Common myeloid progenitor, CD34-positive (primary cell): ENCODE measurements around the gene C2CD2.

Experiments used
- CTCF ChIA-PET: fragments of 350-600 bp; sonication (Branson Sonifier 250); formaldehyde crosslinking; loops from one replicate; lab custom pipeline; 2021; ENCODE audit warnings: antibody characterized with exemption; lab: Charles Lee
- POLR2A ChIA-PET: fragments of 350-600 bp; sonication (Branson Sonifier 250); formaldehyde crosslinking; loops from one replicate; lab custom pipeline; 2021; ENCODE audit warnings: antibody characterized with exemption; lab: Charles Lee
- DNase-seq, 3 donors: peaks; one replicate each; pipeline versions ENCODE4 v3.0.0 to v3.0.0-alpha.2; 2013
- H3K27ac ChIP-seq, 2 experiments: 1 replicate in 1 of 2; 2 replicates in 1 of 2; pipeline ENCODE4 v1.7.0; 2013; ENCODE audit warnings: inconsistent platforms in 2 of 2, low read length in 2 of 2, mild to moderate bottlenecking in 2 of 2, low read depth in 1 of 2, moderate library complexity in 1 of 2; ENCODE audit not compliant: severe bottlenecking in 2 of 2, insufficient read depth in 1 of 2, poor library complexity in 1 of 2
- H3K27me3 ChIP-seq, 5 experiments: replicated peaks in 2 of 5; 1 replicate in 3 of 5; 2 replicates in 2 of 5; pipeline versions ENCODE4 v1.6.1 to v1.7.0; 2013; ENCODE audit warnings: low read length in 4 of 5, mild to moderate bottlenecking in 2 of 5, moderate library complexity in 2 of 5, inconsistent platforms in 1 of 5; ENCODE audit not compliant: insufficient read depth in 5 of 5, control insufficient read depth in 4 of 5
- H3K36me3 ChIP-seq, 4 experiments: 1 replicate in 2 of 4; 2 replicates in 2 of 4; pipeline versions ENCODE4 v1.6.1 to v1.7.0; 2013; ENCODE audit warnings: low read length in 3 of 4, control low read depth in 1 of 4, mild to moderate bottlenecking in 1 of 4; ENCODE audit not compliant: control insufficient read depth in 4 of 4, insufficient read depth in 4 of 4
- H3K4me1 ChIP-seq, 4 experiments: 1 replicate in 3 of 4; 2 replicates in 1 of 4; pipeline versions ENCODE4 v1.6.1 to v1.7.1; 2013; ENCODE audit warnings: low read length in 3 of 4, mild to moderate bottlenecking in 3 of 4, control low read depth in 1 of 4, inconsistent platforms in 1 of 4, moderate library complexity in 1 of 4; ENCODE audit not compliant: control insufficient read depth in 4 of 4, insufficient read depth in 4 of 4; ENCODE audit errors: control extremely low read depth in 1 of 4
- H3K4me3 ChIP-seq, 7 experiments: 1 replicate in 4 of 7; 2 replicates in 3 of 7; pipeline versions ENCODE4 v1.5.1 to v1.7.0; 2013; ENCODE audit warnings: mild to moderate bottlenecking in 7 of 7, low read length in 6 of 7, moderate library complexity in 6 of 7, inconsistent platforms in 2 of 7, low read depth in 2 of 7, control low read depth in 1 of 7; ENCODE audit not compliant: insufficient read depth in 4 of 7, control insufficient read depth in 1 of 7; ENCODE audit errors: extremely low read depth in 1 of 7
- H3K9me3 ChIP-seq, 5 experiments: 1 replicate in 4 of 5; 2 replicates in 1 of 5; pipeline versions ENCODE4 v1.6.1 to v1.7.1; 2013; ENCODE audit warnings: low read length in 4 of 5, mild to moderate bottlenecking in 2 of 5, inconsistent platforms in 1 of 5, low read depth in 1 of 5, moderate library complexity in 1 of 5; ENCODE audit not compliant: control insufficient read depth in 4 of 5, insufficient read depth in 2 of 5; ENCODE audit errors: control extremely low read depth in 1 of 5
- WGBS: methylation state at CpG from one replicate; pipeline ENCODE4 v1.1.5; 2013; ENCODE audit not compliant: insufficient coverage; 5-methylcytosine and 5-hydroxymethylcytosine counted together

Gene C2CD2

GRCh38 chr21:41976611-41977010 lies 22.8 kb upstream of the C2CD2 start:
- Histone ChIP-seq H3K4me3 (no peak overlapping the region), H3K4me1 (peaks cover 0 to 7% (median 2%) of the 10 kb centered on the region in 4 experiments), H3K27ac (no peak overlapping the region), H3K36me3 (no peaks in the 10 kb centered on the region), H3K27me3 (no peaks in the 10 kb centered on the region), H3K9me3 (peaks cover 0 to 7% (median 3%) of the 10 kb centered on the region in 5 experiments)
- no peak for DNase-seq
- ChIA-PET CTCF (interaction anchor here (1.1 kb wide), 1 partner anchor 15 kb away, joined by 3 read pairs; no protein-coding TSS in a partner anchor), POLR2A (interaction anchor here (1.4 kb wide), 1 partner anchor 15 kb away, joined by 3 read pairs; no protein-coding TSS in a partner anchor)
- 94% methylated on average over 3 of the region's 8 CpGs for WGBS

- no peaks in the 10 kb centered on the region for H3K36me3 ChIP-seq
- no peak overlapping the region for H3K27ac ChIP-seq
- peaks cover 0 to 9% (median 6%) of the 10 kb centered on the region in 4 experiments for H3K4me1 ChIP-seq
- peaks cover 0 to 7% (median 3%) of the 10 kb centered on the region in 5 experiments for H3K9me3 ChIP-seq
- WGBS: 99% methylated on average over 11 of the region's 17 CpGs
- ChIA-PET POLR2A (interaction anchor here (0.7 to 1.4 kb wide), 2 partner anchors 14 to 43 kb away, joined by 3 to 6 read pairs; no protein-coding TSS in a partner anchor), CTCF (interaction anchor here (0.6 kb wide), 1 partner anchor 159 kb away, joined by 5 read pairs; no protein-coding TSS in a partner anchor)
- no peaks in the 10 kb centered on the region for H3K27me3 ChIP-seq
- no peak for DNase-seq
- H3K4me3 ChIP-seq: no peak overlapping the region
Measured at GRCh38 chr21:41975391-41976272, 21.8 kb upstream of the C2CD2 start.

- Histone ChIP-seq H3K27ac (no peak overlapping the region), H3K4me3 (no peak overlapping the region), H3K4me1 (peaks cover 0 to 11% (median 7%) of the 10 kb centered on the region in 4 experiments), H3K9me3 (peaks cover 0 to 5% (median 3%) of the 10 kb centered on the region in 5 experiments), H3K27me3 (no peaks in the 10 kb centered on the region), H3K36me3 (no peaks in the 10 kb centered on the region)
- no peak for DNase-seq
- ChIA-PET CTCF (no interaction called here), POLR2A (no interaction called here)
- 92% methylated on average over 3 of the region's 4 CpGs for WGBS
Measured at GRCh38 chr21:41974752-41975053, 20.9 kb upstream of the C2CD2 start.

- no peak overlapping the region for H3K27ac ChIP-seq
- no peak for DNase-seq
- no peak overlapping the region for H3K4me3 ChIP-seq
- 84% methylated on average over 12 of the region's 14 CpGs for WGBS
- H3K9me3 ChIP-seq: no peaks in the 10 kb centered on the region
- H3K36me3 ChIP-seq: no peaks in the 10 kb centered on the region
- H3K27me3 ChIP-seq: no peaks in the 10 kb centered on the region
- ChIA-PET POLR2A (no interaction called here), CTCF (interaction anchor here (0.6 kb wide), 1 partner anchor 203 kb away, joined by 3 read pairs; no protein-coding TSS in a partner anchor)
- peaks cover 0 to 12% (median 7%) of the 10 kb centered on the region in 4 experiments for H3K4me1 ChIP-seq
Measured at GRCh38 chr21:41973861-41974751, 20.3 kb upstream of the C2CD2 start.

- Histone ChIP-seq H3K27ac (no peak overlapping the region), H3K27me3 (no peaks in the 10 kb centered on the region), H3K4me3 (no peak overlapping the region), H3K4me1 (peaks cover 0 to 19% (median 11%) of the 10 kb centered on the region in 4 experiments), H3K36me3 (no peaks in the 10 kb centered on the region), H3K9me3 (no peaks in the 10 kb centered on the region)
- DNase-seq: no peak
- WGBS: 95% methylated on average over 14 of the region's 15 CpGs
- CTCF ChIA-PET: interaction anchor here (0.6 kb wide), 1 partner anchor 203 kb away, joined by 3 read pairs; no protein-coding TSS in a partner anchor
- POLR2A ChIA-PET: no interaction called here
Measured at GRCh38 chr21:41973427-41973831, 19.6 kb upstream of the C2CD2 start.

GRCh38 chr21:41972511-41973205 lies 18.8 kb upstream of the C2CD2 start:
- Histone ChIP-seq H3K36me3 (no peaks in the 10 kb centered on the region), H3K4me1 (peaks cover 0 to 21% (median 13%) of the 10 kb centered on the region in 4 experiments), H3K27me3 (no peaks in the 10 kb centered on the region), H3K27ac (no peak overlapping the region), H3K4me3 (no peak overlapping the region), H3K9me3 (no peaks in the 10 kb centered on the region)
- ChIA-PET POLR2A (interaction anchor here (0.7 kb wide), 1 partner anchor 25 kb away, joined by 5 read pairs; no protein-coding TSS in a partner anchor), CTCF (interaction anchor here (0.7 kb wide), 1 partner anchor 100 kb away, joined by 3 read pairs; no protein-coding TSS in a partner anchor)
- DNase-seq: no peak
- WGBS: 95% methylated on average over 21 of the region's 23 CpGs
